ENCODE data around the gene ABCA13.
"Not testable (repeated sequence)": the region's sequence is repeated elsewhere in the genome, so short reads cannot be mapped to it uniquely, and the experiment has no call there.

ABCA13 gene

DNA sequence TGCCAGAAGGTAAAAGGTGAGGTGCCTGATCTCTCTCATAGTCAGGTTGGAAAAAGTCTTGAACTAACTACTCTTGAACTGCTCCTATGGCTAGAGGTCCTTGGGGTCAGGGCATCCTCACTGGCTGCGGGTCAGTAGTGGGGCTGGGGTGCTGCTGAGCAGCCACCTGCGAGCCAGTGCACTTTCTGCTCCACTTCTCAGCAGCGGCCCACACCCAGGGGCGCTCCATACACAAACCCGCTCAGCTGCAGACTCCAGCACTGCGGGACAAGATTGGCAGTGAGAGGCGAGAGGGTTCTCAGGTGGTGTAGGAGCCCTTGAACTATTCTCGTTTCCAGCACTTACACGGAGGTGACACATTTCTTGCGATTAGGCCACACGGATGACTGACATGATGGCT, 6.0 kb downstream of the ABCA13 start:
- no peak for DNase-seq

DNA sequence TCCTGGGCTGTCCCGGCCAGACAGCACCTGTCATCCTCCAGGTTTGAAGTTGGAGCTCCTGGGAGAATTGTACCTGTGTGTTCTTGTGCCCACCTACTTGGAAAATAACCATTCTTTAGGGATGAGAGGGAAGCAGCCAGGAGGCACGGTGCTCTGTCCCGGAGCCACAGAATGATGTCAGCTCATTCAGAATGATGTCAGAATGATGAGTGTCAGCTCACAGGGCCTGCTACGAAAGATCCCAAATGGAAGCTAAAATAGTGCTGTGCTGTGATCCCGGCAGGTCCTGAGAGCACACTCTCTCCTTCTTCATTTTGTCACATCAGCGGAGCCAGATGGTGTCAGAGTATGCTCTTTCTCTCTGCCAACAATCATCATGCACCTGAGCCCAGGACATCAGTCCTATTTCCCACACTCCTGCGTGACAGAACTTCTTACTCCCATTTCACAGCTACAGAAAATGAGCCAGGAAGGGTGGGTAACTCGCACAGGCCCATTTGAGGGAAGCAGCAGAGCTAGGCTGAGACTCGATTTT, 8.3 kb downstream of the ABCA13 start:
- DNase-seq: no peak

- DNase-seq: no peak
These were observed 9.7 kb downstream of the ABCA13 start for GRCh38 chr7:48180981-48181380.

DNA sequence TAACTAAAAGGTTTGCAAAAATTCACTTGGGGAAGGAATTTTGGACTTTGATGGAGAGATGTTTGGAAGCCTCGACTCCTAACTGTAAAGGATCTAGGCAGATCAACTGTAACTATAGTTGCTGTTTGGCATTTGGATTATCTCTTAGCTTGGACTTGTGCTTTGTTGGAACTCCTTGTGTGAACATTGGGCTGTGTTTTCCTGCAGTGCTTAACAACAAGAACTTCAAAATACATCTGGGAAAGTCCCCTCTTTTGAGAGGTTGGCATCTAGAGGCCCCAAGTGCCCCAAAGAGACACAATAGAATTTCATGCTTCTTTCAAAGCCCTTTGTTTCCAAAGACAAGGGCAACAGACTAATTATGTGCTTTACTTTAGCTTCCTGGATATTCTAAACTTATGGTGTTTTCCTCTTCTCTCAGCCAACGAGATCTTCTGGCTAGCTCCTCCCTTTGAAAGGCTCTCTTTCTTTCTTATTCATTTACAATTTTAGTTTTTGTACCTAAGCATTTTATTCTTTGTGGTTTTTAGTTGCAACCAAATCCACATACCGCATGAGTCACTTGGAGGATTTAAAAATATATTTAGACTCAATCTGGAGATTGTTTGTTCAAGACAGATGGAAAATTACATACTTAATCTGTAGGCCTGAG, 11.6 kb downstream of the ABCA13 start:
- DNase-seq: no peak

GRCh38 chr7:48183370-48183743, 12.1 kb downstream of the ABCA13 start:
- no peak for DNase-seq

DNA sequence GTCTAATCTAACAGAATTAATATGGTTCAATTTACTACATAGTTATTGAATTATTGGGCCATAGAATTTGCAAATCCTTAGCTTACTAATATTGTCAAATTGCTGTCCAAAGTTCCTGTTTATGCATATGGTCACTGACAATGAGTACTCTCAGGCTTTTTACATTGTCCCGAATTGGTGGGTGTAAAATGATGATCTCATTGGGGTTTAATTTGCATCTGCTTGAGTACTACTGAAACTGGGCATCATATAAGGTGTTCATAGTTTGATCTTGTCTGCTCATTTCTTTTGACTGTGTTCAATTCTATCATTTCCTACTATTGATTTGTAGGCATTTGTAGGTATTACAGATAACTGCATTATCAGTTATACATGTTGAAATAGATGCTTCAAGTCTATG, 12.7 kb downstream of the ABCA13 start:
- DNase-seq: no peak

GRCh38 chr7:48188776-48189520, 17.7 kb downstream of the ABCA13 start:
- DNase-seq: no peak

DNA sequence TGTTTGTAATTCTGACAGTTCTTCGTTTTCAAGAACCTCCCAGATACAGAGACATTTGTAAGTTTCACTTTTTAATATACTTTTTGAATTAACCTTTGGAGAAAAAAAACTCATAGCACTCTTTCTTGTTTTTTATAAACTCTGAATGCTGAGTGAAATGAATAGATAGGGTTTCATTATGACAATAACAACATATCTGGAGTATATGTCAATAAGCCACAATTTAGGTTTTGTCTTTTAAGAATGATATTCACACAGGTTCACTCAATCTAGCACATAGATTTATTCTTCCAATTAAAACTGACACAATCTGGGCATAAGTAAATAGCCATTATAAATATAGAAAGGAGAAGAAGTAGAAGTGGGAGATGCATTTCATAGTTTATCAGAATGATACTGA, 21.7 kb downstream of the ABCA13 start:
- DNase-seq: no peak

GRCh38 chr7:48193421-48193820, 22.2 kb downstream of the ABCA13 start:
- DNase-seq: no peak

DNA sequence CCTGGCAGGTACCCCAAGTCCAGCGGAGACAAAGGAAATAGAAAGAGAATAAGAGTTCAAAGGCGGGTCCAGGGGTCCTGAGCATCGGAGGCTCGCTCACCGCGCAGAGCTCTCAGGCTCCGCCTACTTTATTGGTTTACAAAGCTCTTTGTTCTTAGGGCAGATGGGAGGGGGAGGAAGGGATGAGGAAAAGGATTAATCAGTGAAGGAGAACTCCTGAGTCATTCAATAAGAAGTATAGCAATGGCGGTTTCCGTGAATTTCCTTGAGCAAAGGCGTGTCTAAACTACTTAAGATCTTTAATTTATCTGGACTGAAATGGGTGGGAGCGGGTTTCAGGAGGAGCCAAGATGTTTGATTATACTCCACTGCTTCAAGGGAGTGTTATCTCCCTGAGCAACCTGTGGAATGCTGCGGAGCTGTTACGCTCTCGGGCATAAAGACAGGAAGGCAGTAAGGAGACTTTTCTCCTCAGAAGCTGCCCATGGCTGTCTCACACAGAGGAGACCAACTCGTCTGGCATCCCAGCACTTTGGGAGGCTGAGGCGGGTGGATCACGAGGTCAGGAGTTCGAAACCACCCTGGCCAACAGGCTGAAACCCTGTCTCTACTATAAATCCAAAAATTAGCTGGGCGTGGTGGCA, 29.8 kb downstream of the ABCA13 start:
- not testable (repeated sequence) for DNase-seq

DNA sequence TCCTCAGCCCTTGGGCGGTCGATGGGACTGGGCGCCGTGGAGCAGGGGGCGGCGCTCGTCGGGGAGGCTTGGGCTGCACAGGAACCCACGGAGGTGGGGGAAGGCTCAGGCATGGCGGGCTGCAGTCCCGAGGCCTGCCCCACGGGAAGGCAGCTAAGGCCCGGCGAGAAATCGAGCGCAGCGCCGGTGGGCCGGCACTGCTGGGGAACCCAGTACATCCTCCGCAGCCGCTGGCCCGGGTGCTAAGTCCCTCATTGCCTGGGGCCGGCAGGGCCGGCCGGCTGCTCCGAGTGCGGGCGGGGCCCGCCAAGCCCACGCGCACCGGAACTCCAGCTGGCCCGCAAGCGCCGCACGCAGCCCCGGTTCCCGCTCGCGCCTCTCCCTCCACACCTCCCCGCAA, 31.7 kb downstream of the ABCA13 start:
- not testable (repeated sequence) for DNase-seq

- no peak for DNase-seq
These were observed 36.0 kb downstream of the ABCA13 start for GRCh38 chr7:48207155-48207675.

DNA sequence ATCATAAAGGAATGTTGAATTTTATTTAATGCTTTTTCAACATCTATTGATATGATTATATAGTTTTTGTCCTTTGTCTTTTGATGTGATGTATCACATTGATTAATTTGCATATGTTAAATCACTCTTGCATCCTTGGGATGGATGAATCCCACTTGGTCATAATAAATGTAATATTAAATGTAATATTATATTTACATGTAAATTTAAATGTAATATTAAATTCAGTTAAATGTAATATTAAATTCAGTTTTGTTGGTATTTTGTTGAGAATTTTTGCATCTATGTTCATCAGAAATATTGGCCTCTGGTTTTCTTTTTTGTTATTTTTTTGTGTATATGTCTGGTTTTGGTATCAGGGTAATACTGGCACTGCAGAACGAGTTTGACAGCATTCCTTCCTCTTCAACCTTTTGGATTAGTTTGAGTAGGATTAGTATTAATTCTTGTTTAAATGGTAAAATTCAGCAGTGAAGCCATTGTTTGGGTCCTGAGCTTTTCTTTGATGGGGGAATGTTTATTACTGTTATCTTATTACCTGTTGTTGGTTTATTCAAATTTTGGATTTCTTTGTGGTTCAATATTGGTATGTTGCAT, 37.8 kb downstream of the ABCA13 start:
- no peak for DNase-seq

DNA sequence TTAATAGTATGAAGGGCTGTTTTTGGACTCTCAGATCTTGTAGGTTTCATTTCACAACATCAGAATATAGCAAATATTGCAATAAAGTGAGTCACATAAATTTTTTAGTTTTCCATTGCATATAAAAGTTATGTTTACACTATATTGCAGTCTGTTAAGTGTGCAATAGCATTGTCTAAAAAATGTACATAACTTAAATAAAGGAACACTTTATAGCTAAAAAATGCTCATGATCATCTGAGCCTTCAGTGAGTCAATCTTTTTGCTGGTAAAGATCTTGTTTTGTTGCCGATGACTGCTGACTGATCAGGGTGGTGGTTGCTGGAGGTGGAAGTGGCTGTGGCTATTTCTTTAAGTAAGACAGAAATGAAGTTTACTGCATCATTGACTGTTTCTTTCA, 42.0 kb downstream of the ABCA13 start:
- no peak for DNase-seq

DNA sequence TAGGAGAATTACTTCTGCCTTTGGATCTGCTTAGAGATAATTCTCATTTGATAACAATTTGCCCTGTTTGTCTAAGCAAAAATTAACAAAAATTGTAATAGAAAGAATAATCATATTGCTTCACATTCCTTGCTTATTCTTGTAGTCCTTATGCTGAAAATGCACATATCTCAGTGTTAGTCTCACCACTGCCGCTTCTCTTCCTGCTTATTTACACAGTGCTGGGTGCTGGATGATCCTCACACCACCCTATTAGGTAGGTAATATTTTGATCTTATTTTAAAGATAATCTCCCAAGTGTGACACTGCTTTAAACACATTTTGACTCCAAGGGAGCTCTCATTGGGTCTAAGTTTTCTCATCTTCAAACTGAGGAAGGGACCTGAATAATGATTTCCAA, 46.0 kb downstream of the ABCA13 start:
- no peak for DNase-seq

DNA sequence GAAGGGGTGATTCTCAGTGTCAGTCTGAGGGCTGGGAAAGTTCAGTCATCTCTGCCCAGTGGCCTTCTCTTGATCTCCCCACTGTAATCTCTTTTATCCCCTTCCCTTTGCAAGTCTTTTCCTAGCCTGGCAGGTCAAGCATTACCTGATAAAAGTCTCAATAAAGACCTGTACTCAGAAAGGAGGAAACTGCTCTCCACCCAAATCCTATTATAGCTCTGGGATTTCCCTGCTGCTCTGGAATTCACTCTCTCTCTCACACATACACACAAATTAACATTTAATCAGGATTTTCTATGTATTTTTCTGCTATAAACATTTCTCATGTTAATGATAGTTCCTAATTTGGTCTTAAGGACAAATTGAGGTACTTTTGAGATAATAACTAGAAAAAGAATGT, 46.5 kb downstream of the ABCA13 start:
- DNase-seq: no peak

DNA sequence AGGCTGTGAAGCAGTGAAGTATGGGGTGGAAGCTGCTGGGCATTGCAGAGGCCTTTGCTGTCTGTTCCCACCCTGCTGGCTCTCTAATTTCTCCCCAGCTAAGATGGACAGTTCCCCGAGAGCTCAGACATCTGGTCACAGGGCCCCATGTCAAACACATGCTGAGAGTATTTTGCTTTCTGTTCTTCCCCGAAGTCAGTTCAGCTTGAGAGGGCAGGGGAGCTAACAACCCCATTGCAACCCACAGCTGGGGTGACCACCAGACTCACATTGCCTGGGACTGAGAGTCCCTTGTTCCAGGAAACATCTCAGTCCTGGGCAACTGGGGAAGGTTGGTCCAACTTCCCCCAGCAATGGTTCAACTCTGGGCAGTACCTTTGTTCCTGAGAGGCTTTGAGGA, 52.8 kb downstream of the ABCA13 start:
- DNase-seq: no peak

GRCh38 chr7:48225101-48225500, 53.8 kb downstream of the ABCA13 start:
- DNase-seq: no peak

- no peak for DNase-seq
These were observed 66.1 kb downstream of the ABCA13 start for GRCh38 chr7:48237354-48237753.

- no peak for DNase-seq
These were observed 71.6 kb downstream of the ABCA13 start for GRCh38 chr7:48242846-48243245.

DNA sequence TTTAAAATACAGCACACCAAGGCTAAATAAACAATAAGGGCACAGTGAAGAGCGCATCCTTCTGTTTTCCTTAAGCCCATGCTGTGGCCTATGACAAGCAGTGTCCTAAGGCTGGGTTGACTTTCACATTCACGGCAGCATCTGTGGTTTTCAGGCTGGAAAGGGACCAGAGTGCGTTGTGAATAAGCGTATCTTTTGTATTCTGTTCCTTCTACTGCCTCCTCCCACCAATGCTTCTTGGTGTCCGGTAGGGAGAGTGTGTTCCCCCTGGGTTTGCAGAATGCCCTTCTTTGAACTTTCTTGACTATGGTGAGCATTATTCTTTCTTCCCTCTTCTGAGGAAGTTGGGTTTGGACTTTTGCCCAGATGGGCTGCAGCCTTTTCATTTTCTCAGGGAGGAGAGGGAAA, 73.6 kb downstream of the ABCA13 start:
- peak; percentile 49 for DNase-seq

- no peak for DNase-seq
These were observed 74.7 kb downstream of the ABCA13 start for GRCh38 chr7:48245751-48246472.

- no peak for DNase-seq
These were observed 77.9 kb downstream of the ABCA13 start for GRCh38 chr7:48249166-48249565.
